Measurements from ENCODE around the gene VWA5B2. TPM values are rescaled to one million over a fixed set of nuclear protein-coding genes. Genes with fewer than 3 reads are reported as not detected.

VWA5B2 gene
- total RNA-seq, 1 donor from 2014 or later = not detected

- FAIRE-seq = no peak
- no peak for DNase-seq (ENCODE audit: low read depth)
- peaks cover 4% of the 10 kb centered on the region for H3K27me3 ChIP-seq (ENCODE audit: control insufficient read depth, insufficient read depth, low read length)
- no peak overlapping the region for H3K4me3 ChIP-seq (ENCODE audit: low read depth, low read length)
- H3K36me3 ChIP-seq (ENCODE audit: control insufficient read depth, insufficient read depth, low read length) = no peaks in the 10 kb centered on the region
- TF ChIP-seq, protein P1, sequence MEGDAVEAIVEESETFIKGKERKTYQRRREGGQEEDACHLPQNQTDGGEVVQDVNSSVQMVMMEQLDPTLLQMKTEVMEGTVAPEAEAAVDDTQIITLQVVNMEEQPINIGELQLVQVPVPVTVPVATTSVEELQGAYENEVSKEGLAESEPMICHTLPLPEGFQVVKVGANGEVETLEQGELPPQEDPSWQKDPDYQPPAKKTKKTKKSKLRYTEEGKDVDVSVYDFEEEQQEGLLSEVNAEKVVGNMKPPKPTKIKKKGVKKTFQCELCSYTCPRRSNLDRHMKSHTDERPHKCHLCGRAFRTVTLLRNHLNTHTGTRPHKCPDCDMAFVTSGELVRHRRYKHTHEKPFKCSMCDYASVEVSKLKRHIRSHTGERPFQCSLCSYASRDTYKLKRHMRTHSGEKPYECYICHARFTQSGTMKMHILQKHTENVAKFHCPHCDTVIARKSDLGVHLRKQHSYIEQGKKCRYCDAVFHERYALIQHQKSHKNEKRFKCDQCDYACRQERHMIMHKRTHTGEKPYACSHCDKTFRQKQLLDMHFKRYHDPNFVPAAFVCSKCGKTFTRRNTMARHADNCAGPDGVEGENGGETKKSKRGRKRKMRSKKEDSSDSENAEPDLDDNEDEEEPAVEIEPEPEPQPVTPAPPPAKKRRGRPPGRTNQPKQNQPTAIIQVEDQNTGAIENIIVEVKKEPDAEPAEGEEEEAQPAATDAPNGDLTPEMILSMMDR (IDR thresholded peaks at IDR 0.05; ENCODE audit: insufficient read depth, low read length, severe bottlenecking) = no peak
Observed at GRCh38 chr3:184282941-184283340, 53.6 kb downstream of the VWA5B2 start.

DNA sequence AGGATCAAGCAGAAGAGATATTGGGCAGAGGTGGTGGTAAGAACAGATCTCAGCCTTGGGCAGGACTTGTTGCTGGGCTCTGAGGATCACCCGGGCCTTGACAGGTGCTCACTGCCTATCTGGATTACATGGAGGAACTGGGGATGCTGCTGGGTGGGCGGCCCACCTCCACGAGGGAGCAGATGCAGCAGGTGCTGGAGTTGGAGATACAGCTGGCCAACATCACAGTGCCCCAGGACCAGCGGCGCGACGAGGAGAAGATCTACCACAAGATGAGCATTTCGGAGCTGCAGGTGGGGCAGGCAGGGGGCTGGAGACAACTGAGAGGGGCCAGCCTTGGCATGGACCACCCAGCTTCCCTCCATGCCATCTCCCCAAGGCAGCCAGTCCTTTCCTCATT is 54.3 kb downstream of the VWA5B2 start:
- DNase-seq (ENCODE audit: low read depth) = no peak
- Histone ChIP-seq H3K27me3 (ENCODE audit: control insufficient read depth, insufficient read depth, low read length) (peaks cover 3% of the 10 kb centered on the region), H3K36me3 (ENCODE audit: control insufficient read depth, insufficient read depth, low read length) (no peaks in the 10 kb centered on the region), H3K4me3 (ENCODE audit: low read depth, low read length) (no peak overlapping the region)
- TF ChIP-seq, protein P1 (IDR thresholded peaks at IDR 0.05; ENCODE audit: insufficient read depth, low read length, severe bottlenecking) = no peak
- FAIRE-seq = no peak

- FAIRE-seq = no peak
- H3K36me3 ChIP-seq (ENCODE audit: control insufficient read depth, insufficient read depth, low read length) = no peaks in the 10 kb centered on the region
- H3K4me3 ChIP-seq (ENCODE audit: low read depth, low read length) = no peak overlapping the region
- TF ChIP-seq, protein P1 (IDR thresholded peaks at IDR 0.05; ENCODE audit: insufficient read depth, low read length, severe bottlenecking) = peak; percentile 59
- H3K27me3 ChIP-seq (ENCODE audit: control insufficient read depth, insufficient read depth, low read length) = peaks cover 3% of the 10 kb centered on the region
- peak; percentile 64 for DNase-seq (ENCODE audit: low read depth)
Observed at GRCh38 chr3:184284696-184285095, 55.3 kb downstream of the VWA5B2 start.

DNA sequence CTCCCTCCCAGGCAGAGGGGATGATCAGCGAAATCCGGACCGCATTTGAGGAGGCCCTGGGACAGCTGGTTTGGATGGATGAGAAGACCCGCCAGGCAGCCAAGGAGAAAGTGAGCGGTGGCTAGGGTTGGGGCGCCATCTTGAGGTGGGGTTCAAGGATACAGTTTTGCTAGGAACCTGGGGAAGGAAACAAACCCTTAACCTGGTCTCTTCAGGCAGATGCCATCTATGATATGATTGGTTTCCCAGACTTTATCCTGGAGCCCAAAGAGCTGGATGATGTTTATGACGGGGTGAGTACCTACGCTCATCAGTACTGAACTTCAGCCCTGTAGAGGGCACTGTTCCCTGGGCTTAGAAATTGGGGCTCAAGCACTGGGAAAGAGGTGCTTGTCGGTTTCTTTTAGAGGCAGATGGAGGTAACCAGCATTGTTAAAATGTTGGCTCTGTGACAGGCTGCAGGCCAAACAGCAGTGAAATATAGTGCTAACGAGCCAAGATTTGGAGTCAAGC is 60.1 kb downstream of the VWA5B2 start:
- TF ChIP-seq, protein P1 (IDR thresholded peaks at IDR 0.05; ENCODE audit: insufficient read depth, low read length, severe bottlenecking) = peak; percentile 73
- FAIRE-seq (peak; percentile 13), DNase-seq (ENCODE audit: low read depth) (peak; percentile 55)

GRCh38 chr3:184290331-184290730 is 60.9 kb downstream of the VWA5B2 start:
- FAIRE-seq = no peak
- DNase-seq (ENCODE audit: low read depth) = no peak
- TF ChIP-seq, protein P1 (IDR thresholded peaks at IDR 0.05; ENCODE audit: insufficient read depth, low read length, severe bottlenecking) = no peak
- H3K4me3 ChIP-seq (ENCODE audit: low read depth, low read length) = no peak overlapping the region
- H3K27me3 ChIP-seq (ENCODE audit: control insufficient read depth, insufficient read depth, low read length) = peaks cover 3% of the 10 kb centered on the region
- H3K36me3 ChIP-seq (ENCODE audit: control insufficient read depth, insufficient read depth, low read length) = no peaks in the 10 kb centered on the region

More for the DNA sequence above, 60.1 kb downstream of the VWA5B2 start:
- Histone ChIP-seq H3K27me3 (ENCODE audit: control insufficient read depth, insufficient read depth, low read length) (peaks cover 3% of the 10 kb centered on the region), H3K36me3 (ENCODE audit: control insufficient read depth, insufficient read depth, low read length) (no peaks in the 10 kb centered on the region), H3K4me3 (ENCODE audit: low read depth, low read length) (no peak overlapping the region)
